ENCODE measurements around the gene RDH11.
A peak's percentile ranks its signal among the peaks of the same experiment; 100 is the strongest.
"Not testable (repeated sequence)": the region's sequence is repeated elsewhere in the genome, so short reads cannot be mapped to it uniquely, and the experiment has no call there.

Gene RDH11

GRCh38 chr14:67695394-67695949 is at the start of gene RDH11:
Gene RDH11, minus strand, starts transcription at chr14:67695764. Its CDS starts 61 bp downstream, at chr14:67695703.
- DNase-seq = peak; percentile 98

GRCh38 chr14:67744046-67744445 is 48.5 kb upstream of the RDH11 start:
- no peak for DNase-seq

GRCh38 chr14:67738740-67739504 is 43.4 kb upstream of the RDH11 start:
- DNase-seq = no peak

- no peak for DNase-seq
Observed at GRCh38 chr14:67736771-67737170, 41.2 kb upstream of the RDH11 start.

DNA sequence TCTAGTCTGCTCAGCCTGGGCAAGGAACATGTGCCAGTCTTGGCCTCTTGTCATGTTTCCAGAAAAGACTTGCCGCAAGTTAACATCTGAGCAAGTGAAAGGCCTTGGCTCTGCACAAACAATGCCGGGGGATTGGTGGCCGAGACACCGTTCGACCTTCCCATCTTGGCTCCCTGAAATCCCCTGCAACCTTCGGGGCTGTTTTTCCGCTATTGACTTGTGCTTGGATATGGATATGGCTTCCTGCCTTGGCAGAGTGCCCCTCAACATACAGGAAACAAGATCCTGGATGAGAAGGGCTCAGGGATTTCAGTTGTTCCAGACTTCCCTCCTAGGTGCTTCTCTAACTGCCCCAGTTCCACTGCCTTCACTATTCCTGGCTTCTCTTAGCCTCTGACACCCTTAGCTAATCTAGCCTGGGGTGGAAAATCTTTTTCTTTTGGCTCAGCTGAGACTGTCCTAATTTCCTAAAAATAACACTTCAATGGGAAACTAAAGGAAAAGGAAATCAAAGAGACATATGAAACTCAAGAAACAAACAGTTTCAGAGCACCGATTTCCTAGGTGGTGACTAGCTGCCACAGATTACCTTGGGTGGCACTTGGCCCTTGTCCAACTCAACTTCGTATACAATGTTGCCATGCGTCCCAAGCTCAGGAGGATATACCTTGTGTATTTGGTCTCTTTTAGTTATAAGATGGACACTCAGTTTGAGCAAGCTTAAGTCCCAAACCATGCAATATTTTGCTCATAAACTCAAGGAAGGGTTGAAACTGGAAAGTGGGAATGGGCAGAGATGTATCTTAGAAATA is 40.0 kb upstream of the RDH11 start:
- DNase-seq = no peak

- DNase-seq = no peak
Observed at GRCh38 chr14:67734675-67735074, 39.1 kb upstream of the RDH11 start.

DNA sequence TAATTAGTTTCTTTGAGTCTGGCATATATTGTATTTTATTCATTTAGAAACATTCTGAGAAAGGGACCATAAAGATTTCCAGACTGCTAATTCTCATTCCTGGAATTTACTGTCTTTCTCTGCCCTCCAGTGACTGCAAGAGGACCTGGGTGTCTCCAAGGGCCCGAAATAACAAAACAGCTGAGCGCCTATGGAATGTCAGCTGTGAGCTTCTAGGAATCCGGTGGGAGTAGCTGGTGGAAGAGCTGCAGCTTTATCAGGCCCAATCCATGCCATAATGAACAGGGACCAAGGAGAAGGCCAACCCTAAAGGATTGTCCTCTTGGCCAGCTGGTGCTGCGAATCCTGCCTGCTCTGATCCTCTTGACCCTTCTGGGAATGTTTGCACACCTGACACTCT is 38.1 kb upstream of the RDH11 start:
- DNase-seq = no peak

DNA sequence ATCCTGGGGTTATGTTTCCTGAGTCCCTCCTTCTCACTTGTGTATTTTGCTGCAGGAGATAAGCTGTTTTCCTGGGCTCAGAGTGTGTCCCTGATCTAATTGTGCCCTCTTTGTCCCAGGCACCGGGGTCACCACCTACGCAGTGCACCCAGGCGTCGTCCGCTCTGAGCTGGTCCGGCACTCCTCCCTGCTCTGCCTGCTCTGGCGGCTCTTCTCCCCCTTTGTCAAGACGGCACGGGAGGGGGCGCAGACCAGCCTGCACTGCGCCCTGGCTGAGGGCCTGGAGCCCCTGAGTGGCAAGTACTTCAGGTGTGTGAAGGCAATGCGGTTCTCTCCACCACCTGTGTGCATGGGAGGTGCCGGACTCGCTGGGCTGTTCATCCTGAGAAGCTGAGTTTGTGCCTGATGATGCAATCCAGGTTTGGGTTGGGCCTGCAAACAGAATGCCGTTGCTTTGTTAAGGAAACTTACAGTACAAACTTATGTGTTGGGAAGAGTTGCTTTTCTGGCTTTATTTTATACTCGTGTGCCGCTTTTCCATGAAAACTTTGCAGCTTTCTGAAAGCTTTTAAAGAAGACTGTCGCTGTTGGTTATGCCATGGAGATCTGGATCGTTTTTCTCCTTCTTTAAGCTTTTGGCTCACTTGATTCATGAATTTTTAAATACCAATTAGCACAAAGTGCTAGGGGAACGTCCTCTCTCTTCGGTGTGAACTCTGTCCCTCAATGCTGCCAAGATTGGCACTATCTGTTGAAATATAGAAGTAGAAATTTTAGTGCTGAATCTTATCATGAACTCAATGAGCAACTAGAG is 33.7 kb upstream of the RDH11 start:
- DNase-seq = no peak

DNA sequence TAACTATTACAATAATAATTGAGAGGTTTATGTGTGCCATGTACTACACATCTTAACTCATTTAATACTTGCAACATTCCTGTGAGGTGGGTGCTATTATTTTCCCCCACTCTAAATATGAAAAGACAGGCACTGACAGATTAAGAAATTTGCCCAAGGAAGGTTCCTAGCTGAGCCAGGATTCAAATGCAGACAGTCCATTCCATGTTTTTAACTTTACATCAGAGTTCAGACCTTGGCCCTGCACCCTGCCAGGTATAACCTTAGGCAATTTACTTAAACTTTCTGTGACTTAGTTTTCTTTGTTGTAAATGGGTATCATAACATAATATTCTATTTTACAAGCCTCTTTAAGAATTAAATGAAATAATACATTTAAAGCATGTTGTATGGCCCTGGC is 32.7 kb upstream of the RDH11 start:
- DNase-seq = no peak

DNA sequence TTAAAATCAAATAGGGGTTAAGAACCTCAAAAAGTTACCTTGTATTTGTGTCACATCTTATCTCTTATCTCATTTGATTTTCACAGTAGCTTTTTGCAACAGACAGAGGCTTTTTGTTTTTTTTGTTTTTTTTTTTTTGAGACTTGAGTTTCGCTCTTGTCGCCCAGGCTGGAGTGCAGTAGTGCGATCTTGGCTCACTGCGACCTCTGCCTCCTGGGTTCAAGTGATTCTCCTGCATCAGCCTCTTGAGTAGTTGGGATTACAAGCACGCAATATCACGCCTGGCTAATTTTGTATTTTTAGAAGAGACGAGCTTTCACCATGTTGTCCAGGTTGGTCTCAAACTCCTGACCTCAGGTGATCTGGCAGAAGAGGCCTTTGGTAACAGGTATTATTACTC is 31.8 kb upstream of the RDH11 start:
- no peak for DNase-seq

DNA sequence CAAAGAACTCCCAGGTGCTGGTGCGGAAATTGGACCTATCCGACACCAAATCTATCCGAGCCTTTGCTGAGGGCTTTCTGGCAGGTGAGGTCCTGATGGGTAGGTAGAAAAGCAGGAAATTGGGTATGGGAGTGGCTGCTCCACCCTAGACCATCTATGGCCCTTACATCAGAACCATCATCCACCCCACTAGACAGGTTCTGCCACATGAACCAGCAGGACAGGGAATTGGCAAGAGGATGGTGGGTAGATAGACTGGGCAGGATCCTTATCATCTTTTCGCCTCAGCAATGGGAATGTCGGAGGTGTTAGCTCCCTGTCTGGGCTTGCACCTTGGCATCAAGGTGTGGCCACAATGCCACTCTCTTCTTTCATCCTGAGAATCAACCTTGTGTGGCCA is 29.6 kb upstream of the RDH11 start:
- no peak for DNase-seq

- DNase-seq = peak; percentile 12
Observed at GRCh38 chr14:67722293-67722692, 26.7 kb upstream of the RDH11 start.

DNA sequence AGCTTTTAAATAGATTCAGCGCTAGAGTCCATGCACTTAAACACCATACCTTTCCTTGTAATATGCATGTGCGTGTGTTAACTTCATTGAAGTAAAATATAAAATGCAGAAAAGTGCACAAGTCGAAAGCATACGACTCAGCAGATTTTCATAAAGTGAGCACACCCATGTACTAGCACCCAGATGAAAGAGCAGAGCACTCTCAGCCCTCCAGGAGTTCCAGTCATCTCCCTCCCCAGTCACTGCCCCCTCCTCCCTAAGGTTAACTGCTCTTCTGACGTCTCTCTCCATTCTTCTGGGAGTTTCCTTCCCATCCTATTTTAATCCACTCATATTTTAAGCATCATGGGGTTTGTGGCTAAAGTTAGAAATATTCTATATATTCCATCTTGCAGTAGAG is 26.3 kb upstream of the RDH11 start:
- no peak for DNase-seq

DNA sequence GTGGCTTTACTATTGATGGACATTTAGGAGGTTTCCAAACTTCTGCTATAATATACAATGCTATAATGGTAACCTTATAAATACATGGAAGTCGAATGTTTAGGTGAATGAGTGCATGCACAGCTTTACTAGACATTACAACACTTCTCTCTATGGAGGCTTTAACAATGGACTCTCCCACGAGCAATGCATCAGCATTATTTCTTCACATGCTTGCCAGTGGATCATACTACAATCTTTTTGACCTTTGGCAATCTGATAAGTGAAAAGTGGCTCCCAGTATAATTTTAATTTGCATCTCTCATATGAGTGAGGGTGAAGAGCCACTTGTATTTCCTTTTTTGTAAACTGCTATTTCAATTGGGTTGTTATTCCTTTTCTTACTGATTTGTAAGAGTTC is 24.3 kb upstream of the RDH11 start:
- DNase-seq = no peak

DNA sequence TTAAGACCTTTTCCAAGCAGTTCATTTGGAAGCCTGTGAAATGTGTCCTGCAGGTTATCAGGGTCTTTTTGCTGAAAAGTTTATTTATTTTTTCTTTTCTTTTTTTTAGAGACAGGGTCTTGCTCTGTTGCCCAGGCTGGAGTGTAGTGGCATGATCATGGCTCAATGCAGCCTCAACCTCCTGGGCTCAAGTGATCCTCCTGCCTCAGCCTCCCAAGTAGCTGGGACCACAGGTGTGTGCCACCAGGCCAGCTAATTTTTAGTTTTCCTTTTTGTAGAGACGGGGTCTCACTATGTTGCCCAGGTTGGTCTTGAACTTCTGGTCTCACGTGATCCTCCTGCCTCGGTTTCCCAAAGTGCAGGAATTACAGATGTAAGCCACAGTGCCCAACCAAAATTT is 23.8 kb upstream of the RDH11 start:
- not testable (repeated sequence) for DNase-seq

DNA sequence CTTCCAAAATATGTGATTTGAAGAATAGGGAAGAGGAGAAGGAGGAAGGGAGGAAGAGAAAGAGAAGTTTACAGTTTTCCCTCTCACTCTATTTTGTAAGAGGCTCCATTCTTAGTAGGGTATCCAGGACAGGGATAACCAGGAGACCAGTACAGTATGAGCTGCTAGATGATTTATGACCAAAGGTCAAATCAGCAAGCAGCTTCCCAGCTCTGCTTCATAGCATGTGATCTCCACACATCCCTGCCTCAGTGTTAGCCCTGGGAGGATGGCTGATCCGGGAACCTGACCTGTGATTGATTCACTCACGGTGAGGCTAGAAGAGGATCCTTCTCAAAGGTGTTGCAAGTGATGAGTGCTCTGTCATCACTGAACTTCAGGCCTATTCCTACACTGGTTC is 22.7 kb upstream of the RDH11 start:
- no peak for DNase-seq

- no peak for DNase-seq
Observed at GRCh38 chr14:67717048-67717447, 21.5 kb upstream of the RDH11 start.

- DNase-seq = peak; percentile 15
Observed at GRCh38 chr14:67710209-67710608, 14.6 kb upstream of the RDH11 start.

- DNase-seq = not testable (repeated sequence)
Observed at GRCh38 chr14:67709796-67710195, 14.2 kb upstream of the RDH11 start.

DNA sequence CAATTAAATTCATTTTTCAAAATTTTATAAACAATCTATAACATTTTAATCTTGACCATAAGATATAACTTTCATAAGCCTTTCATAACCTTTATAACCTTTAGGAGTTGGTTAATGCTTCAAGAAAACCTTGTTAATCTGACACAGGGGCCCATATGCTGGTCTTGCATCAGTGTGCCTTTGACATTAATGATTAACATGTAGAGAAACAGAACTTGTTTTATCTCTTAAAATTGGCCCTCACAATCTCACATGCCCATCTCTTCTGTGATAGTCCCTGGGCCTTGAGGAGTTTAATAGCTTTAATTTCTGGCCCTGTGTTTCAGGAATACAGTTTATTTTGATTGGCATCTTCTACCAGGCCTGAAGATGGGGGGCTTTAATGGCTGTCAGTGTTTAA is 13.8 kb upstream of the RDH11 start:
- DNase-seq = not testable (repeated sequence)

DNA sequence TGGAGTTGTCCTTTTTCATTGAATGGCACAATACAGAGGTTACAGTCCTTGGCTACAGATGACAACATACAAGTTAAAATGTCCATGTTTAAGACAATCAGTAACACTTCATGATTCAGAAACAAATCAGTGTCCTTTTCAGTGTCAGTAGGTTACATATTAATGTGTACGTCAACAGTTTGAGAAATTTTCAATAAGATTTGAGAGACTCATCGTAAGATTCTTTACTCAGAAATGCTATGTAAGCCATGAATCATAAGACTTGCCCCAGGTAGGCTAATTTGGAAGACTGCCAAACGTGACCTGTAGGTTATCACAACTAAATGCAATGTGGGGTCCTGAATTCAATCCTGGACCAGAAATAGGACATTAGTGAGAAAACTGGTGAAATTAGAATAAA is 9.6 kb upstream of the RDH11 start:
- no peak for DNase-seq

DNA sequence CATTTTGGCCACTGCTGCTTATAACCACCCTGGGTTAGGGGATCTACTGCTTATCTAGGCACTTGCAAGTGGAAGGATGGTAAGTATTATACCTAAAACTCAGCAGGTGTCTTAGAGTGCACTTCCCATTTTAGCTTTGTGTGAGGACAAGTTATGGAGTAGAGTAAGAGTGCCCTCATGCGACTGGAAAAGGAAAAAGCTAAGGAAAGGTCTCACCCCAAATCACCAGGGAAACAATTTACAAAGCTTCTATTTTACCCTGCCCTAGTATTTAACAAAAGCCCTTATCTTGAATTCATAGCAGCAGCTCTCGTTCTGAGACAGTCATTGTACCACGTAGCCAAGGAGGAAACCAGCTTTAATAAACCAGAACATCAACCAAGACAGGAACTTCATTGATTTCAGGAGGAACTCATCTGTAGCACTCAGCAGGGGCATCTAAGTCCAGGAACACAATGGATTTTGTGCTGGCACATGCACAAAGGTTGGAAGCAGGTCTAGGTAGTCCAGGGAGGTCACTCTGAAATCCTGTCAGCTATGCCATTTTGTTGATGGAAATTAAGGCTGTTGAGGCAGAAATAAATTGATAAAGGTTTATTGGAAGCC is 9.0 kb upstream of the RDH11 start:
- peak; percentile 86 for DNase-seq

DNA sequence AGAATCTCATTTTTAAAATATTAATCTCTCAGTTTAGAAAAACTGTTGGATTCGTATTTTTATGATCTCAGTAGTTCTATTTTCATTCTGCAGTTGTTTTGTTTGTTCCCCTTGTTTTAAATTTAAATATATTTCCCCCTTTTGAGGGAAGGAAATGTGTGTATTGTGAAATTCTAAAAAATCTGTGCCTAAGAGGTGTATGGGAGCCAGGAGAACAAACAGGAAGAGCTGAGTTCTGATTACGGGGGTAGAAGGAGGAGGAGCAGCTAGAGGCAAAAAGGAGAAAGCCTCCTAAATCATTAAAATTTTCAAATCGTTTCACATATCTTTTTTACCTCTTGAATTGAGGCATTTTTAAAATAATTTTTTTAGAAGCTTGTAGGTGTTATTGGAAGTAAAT is 8.4 kb upstream of the RDH11 start:
- no peak for DNase-seq

Measured in hematopoietic multipotent progenitor cell treated with erythropoietin and hydrocortisone succinate and interleukin-3 and kit ligand, for 4 days (in vitro differentiated cells).